Activated B cell treated with CpG ODN at 0.5 μM for 24 hours (primary cell): ENCODE data around the gene SON. TPM values are rescaled to one million over a fixed set of nuclear protein-coding genes. Genes with fewer than 3 reads are reported as not detected.

Experiments
- ATAC-seq: fragments of 200-7000 bp; cut with Tn5 transposase; one replicate; pipeline ENCODE4 v1.10.0; 2021; ENCODE audit warnings: low read depth, mild to moderate bottlenecking, moderate library complexity
- CTCF ChIA-PET: fragments of 350-600 bp; sonication (Branson Sonifier 250); formaldehyde crosslinking; loops from one replicate; lab custom pipeline; 2021; ENCODE audit warnings: antibody characterized with exemption; lab: Charles Lee
- POLR2A ChIA-PET: fragments of 350-600 bp; sonication (Branson Sonifier 250); formaldehyde crosslinking; loops from one replicate; lab custom pipeline; 2021; ENCODE audit warnings: antibody characterized with exemption; lab: Charles Lee
- DNase-seq: peaks from one replicate; pipeline ENCODE4 v3.0.0; 2022
- H3K27ac Mint-ChIP-seq: one replicate; pipeline ENCODE4 v1.8.0; 2020; ENCODE audit warnings: mixed read lengths
- H3K27me3 Mint-ChIP-seq: one replicate; pipeline ENCODE4 v1.8.0; 2021; ENCODE audit warnings: mixed read lengths
- H3K36me3 Mint-ChIP-seq: one replicate; pipeline ENCODE4 v1.8.0; 2021; ENCODE audit warnings: low read depth, mixed read lengths
- H3K4me1 Mint-ChIP-seq: one replicate; pipeline ENCODE4 v1.8.0; 2021; ENCODE audit warnings: mixed read lengths
- H3K4me3 Mint-ChIP-seq: one replicate; pipeline ENCODE4 v1.8.0; 2020; ENCODE audit warnings: mild to moderate bottlenecking, mixed read lengths
- H3K9me3 Mint-ChIP-seq: one replicate; pipeline ENCODE4 v1.8.0; 2020; ENCODE audit warnings: mixed read lengths
- intact Hi-C: fragments of 100-400 bp; cut with micrococcal nuclease; formaldehyde crosslinking; loops from one replicate; pipeline ENCODE4 v1.15.1; 2024
- total RNA-seq: library from RNA; stranded (reverse); gene quantifications from 2 replicates; pipeline ENCODE4 v1.2.3, GENCODE V29; 2022
- TF ChIP-seq, protein P1 (sequence below): fragments of 200-600 bp; IDR thresholded peaks from one replicate; pipeline ENCODE4 v1.8.0; 2022; ENCODE audit warnings: antibody characterized with exemption, mild to moderate bottlenecking

Gene SON, protein sequence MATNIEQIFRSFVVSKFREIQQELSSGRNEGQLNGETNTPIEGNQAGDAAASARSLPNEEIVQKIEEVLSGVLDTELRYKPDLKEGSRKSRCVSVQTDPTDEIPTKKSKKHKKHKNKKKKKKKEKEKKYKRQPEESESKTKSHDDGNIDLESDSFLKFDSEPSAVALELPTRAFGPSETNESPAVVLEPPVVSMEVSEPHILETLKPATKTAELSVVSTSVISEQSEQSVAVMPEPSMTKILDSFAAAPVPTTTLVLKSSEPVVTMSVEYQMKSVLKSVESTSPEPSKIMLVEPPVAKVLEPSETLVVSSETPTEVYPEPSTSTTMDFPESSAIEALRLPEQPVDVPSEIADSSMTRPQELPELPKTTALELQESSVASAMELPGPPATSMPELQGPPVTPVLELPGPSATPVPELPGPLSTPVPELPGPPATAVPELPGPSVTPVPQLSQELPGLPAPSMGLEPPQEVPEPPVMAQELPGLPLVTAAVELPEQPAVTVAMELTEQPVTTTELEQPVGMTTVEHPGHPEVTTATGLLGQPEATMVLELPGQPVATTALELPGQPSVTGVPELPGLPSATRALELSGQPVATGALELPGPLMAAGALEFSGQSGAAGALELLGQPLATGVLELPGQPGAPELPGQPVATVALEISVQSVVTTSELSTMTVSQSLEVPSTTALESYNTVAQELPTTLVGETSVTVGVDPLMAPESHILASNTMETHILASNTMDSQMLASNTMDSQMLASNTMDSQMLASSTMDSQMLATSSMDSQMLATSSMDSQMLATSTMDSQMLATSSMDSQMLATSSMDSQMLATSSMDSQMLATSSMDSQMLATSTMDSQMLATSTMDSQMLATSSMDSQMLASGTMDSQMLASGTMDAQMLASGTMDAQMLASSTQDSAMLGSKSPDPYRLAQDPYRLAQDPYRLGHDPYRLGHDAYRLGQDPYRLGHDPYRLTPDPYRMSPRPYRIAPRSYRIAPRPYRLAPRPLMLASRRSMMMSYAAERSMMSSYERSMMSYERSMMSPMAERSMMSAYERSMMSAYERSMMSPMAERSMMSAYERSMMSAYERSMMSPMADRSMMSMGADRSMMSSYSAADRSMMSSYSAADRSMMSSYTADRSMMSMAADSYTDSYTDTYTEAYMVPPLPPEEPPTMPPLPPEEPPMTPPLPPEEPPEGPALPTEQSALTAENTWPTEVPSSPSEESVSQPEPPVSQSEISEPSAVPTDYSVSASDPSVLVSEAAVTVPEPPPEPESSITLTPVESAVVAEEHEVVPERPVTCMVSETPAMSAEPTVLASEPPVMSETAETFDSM (N-terminal part only)
- 429 and 474 TPM in 2 replicates for total RNA-seq

DNA sequence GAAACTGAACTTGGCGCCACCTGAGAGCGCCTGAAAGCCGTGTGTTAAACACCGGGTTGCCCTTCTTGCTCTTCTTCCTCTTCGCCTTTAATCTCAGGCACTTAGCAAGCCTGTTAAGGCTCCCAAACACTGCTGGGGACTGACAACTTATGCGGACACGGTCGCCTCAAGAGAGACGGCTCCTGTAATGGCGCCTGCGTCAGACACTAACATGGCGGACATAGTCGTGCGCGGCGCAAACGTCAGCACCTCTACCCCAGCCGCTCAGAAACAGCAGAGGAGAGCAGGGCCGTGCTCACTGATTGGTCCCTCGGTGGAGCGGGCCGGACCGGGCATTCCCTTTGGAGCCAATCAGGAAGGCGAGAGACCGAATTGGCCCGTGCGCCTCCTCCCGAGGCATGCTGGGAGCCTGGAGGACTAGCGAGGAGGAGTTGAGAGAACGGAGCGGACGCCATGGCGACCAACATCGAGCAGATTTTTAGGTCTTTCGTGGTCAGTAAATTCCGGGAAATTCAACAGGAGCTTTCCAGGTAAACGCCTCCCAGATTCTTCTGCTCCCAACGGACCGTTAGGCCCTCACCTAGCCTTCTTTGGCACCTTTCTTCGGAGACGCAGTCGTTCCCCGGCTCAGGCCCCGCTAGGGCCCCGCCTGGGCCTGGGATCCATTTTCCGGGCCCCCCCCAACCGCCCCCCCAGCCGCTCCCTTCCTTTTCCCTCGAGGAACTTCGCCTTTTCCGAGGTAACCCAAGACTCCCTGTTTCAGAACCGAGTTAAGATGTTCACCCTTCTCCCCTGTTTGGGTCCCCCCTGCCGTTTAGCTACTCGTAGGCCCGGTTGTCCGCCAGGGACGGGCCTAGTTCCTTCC, at the start of gene SON:
TSS of gene SON (plus strand) at position 399 of the 865 bp plus-strand sequence. CDS start at position 454, 55 bp downstream.
- Mint-ChIP-seq H3K36me3 (peaks cover 50% of the 10 kb centered on the region), H3K9me3 (no peaks in the 10 kb centered on the region), H3K4me3 (peak within 1 kb of the TSS; percentile 98), H3K27me3 (no peaks in the 10 kb centered on the region), H3K27ac (peak within 1 kb of the TSS; percentile 100), H3K4me1 (peaks cover 48% of the 10 kb centered on the region)
- CTCF ChIA-PET: interaction anchor here (1.3 kb wide), 1 partner anchor 805 kb away, joined by 3 read pairs; no protein-coding TSS in a partner anchor
- TF ChIP-seq, protein P1, sequence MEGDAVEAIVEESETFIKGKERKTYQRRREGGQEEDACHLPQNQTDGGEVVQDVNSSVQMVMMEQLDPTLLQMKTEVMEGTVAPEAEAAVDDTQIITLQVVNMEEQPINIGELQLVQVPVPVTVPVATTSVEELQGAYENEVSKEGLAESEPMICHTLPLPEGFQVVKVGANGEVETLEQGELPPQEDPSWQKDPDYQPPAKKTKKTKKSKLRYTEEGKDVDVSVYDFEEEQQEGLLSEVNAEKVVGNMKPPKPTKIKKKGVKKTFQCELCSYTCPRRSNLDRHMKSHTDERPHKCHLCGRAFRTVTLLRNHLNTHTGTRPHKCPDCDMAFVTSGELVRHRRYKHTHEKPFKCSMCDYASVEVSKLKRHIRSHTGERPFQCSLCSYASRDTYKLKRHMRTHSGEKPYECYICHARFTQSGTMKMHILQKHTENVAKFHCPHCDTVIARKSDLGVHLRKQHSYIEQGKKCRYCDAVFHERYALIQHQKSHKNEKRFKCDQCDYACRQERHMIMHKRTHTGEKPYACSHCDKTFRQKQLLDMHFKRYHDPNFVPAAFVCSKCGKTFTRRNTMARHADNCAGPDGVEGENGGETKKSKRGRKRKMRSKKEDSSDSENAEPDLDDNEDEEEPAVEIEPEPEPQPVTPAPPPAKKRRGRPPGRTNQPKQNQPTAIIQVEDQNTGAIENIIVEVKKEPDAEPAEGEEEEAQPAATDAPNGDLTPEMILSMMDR: no peak
- intact Hi-C loops: loop anchor here (1.0 to 5.0 kb wide), 13 partner anchors 45 to 1150 kb away; partner anchors contain the start of genes CFAP298, CRYZL1, DNAJC28 and DONSON
- POLR2A ChIA-PET: interaction anchor here (0.5 to 5.3 kb wide), 25 partner anchors 9 to 1770 kb away, joined by 3 to 62 read pairs (median 5); partner anchors contain the start of genes CRYZL1, DNAJC28, DONSON and IFNAR1
- ATAC-seq (peak; percentile 88), DNase-seq (peak; percentile 86)

DNA sequence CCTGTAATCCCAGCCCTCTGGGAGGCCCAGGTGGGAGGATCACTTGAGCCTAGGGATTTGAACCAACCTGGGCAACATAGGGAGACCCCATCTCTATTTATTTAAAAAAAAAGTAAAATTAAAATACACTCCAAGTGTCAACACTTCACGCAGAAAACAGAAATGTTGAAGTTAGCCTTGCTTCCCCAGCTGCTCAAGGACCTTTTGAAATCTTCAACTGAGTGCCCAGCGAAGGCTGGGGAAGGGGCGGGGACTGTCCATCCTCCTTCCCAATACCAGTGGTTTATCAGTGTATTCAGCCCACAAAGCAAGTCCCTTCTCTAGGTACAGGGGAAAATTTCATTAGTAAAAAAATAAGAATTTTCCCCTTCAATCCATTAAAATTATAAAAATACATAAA, 49.1 kb upstream of the SON start:
- ChIA-PET CTCF (no interaction called here), POLR2A (no interaction called here)
- Mint-ChIP-seq H3K4me3 (no peak overlapping the region), H3K36me3 (peaks cover 2% of the 10 kb centered on the region), H3K27ac (no peak overlapping the region), H3K9me3 (no peaks in the 10 kb centered on the region), H3K27me3 (no peaks in the 10 kb centered on the region), H3K4me1 (peaks cover 10% of the 10 kb centered on the region)
- ATAC-seq (no peak), DNase-seq (no peak)
- intact Hi-C loops: loop anchor here (10.0 kb wide), 1 partner anchor 1099 kb away; the partner anchor contains the start of gene URB1
- TF ChIP-seq, protein P1: no peak

DNA sequence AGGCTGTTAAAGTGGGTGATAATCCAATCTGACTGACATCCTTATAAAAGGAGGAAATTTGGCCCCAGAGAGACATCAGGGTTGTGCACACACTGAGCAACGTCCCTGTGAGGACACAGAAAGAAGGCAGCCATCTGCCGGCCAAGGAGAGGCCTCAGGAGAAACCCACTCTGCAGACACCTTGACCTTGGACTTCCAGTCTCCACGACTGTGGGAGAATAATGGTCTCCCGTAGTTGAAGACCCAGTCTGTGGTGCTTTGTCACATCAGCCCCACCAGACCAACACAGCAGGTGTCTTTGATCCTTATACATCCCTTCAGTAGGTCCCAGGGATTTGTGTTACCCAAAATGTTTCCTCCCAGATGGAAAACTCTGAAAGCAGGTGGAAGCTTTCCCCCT, 47.1 kb upstream of the SON start:
- intact Hi-C loops: loop anchor here (10.0 kb wide), 1 partner anchor 1101 kb away; the partner anchor contains the start of gene URB1
- Mint-ChIP-seq H3K4me1 (peaks cover 9% of the 10 kb centered on the region), H3K9me3 (no peaks in the 10 kb centered on the region), H3K4me3 (no peak overlapping the region), H3K27me3 (no peaks in the 10 kb centered on the region), H3K27ac (no peak overlapping the region), H3K36me3 (peaks cover 2% of the 10 kb centered on the region)
- ChIA-PET POLR2A (interaction anchor here (2.7 kb wide), 1 partner anchor 16 kb away, joined by 15 read pairs; the partner anchor contains the start of gene TMEM50B), CTCF (no interaction called here)
- no peak for DNase-seq
- no peak for ATAC-seq
- TF ChIP-seq, protein P1: no peak

DNA sequence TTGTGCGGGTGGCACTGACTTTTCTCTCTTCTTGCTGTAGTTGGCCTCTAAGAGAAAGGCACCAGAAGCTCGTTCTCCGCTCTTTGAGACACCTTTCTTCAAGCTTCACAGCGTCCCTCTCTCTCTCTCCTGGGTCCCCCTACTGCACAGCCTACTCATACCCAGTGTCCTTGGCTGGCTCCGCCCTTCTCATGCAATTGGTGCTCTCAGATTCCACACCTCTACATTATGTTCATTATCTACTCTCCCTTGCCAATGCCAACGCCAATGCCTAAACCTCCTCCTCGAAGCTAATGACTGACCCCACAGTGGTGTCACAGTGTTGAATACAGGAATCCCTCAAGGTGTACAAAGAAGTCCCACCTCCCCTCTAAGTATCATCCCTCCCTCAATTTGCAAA, 46.5 kb upstream of the SON start:
- DNase-seq: no peak
- CTCF ChIA-PET: no interaction called here
- Mint-ChIP-seq H3K9me3 (no peaks in the 10 kb centered on the region), H3K27me3 (no peaks in the 10 kb centered on the region), H3K4me1 (peaks cover 5% of the 10 kb centered on the region), H3K4me3 (no peak overlapping the region), H3K27ac (no peak overlapping the region), H3K36me3 (peaks cover 2% of the 10 kb centered on the region)
- POLR2A ChIA-PET: interaction anchor here (2.7 kb wide), 1 partner anchor 17 kb away, joined by 15 read pairs; the partner anchor contains the start of gene TMEM50B
- intact Hi-C loops: loop anchor here (10.0 kb wide), 1 partner anchor 1102 kb away; the partner anchor contains the start of gene URB1
- TF ChIP-seq, protein P1: no peak
- no peak for ATAC-seq
